Stimulated activated CD4-positive, alpha-beta T cell treated with anti-CD3 and anti-CD28 coated beads, Interleukin-4, amount 100 ng/mL, for 4 hours (primary cell): ENCODE measurements around the gene ACP4.
A peak's percentile ranks its signal among the peaks of the same experiment; 100 is the strongest.

Experiments
- DNase-seq, 2 experiments: peaks; one replicate each; pipeline ENCODE4 v3.0.0-alpha.2; 2020

Gene ACP4

DNA sequence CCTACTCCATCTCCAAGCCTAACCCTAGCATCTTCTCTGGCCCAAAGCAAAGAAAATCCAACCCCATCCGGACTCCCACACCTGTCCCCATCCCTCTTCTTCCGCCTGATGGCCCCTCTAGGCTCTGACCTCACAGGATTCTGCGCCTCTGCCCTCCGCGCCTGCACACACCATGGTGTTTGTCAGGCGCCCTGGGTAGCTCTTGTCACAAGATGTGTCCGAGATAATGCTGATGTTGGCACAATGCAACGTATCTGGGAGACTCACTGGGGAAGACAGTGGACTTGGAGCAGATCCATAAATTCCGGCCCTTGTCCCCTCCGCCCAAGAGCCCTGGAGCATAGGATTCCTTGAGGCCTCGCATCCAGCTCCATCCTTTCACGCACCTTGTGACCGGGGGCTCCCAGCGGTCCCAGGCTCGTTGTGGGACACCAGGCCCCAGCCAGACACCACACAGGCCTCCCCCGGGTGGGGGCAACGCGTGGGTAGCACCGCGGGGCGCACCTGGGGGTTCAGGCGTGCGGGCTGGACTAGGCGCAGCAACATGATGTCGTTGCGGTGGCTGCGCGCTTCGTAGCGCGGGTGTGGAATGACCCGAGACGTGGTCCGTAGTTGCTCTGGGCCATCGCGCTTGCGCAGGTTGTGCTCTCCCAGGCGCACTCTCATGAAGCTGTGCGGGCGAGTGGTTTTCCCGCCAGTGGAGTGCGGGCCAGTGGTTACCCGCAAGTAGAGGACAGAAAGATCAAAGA lies 36.5 kb downstream of the ACP4 start:
- DNase-seq: no peak

DNA sequence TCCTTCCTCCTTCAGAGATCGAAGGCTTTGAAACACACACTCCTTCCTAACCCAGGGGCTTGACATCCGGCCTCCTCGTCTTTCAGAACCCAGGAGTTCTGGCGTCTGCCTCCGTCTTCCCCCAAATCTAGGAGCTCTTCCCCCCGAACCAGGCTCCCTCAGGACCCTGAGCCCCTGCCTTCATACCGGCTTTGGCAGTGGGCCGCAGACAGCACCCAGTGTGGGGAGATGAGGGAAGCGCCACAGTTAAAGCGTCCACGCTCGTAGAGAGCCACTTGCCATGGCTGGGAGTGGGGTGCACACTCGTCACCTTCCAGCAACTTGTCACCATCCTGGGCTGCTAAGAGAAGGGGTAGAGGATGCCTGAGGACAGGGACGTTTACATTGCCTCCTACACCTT lies 37.3 kb downstream of the ACP4 start:
- DNase-seq: no peak

DNA sequence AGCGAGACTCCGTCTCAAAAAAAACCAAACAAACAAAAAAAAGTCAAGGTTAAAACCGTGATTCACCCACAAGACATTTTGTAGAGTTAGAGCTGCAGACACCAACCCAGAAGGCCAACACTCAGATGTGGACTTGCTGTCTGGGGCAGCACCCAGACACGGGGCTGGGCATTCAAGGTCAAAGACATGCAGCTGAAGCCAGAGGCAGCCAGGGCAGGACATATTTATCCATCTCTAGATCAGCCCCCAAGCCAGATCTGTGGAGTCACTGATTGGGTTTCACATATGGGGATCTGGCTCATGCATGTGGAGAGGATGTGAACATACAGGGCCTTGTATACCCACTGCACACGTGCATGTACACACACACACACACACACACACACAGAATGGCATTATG lies 39.6 kb downstream of the ACP4 start:
- DNase-seq: no peak

DNA sequence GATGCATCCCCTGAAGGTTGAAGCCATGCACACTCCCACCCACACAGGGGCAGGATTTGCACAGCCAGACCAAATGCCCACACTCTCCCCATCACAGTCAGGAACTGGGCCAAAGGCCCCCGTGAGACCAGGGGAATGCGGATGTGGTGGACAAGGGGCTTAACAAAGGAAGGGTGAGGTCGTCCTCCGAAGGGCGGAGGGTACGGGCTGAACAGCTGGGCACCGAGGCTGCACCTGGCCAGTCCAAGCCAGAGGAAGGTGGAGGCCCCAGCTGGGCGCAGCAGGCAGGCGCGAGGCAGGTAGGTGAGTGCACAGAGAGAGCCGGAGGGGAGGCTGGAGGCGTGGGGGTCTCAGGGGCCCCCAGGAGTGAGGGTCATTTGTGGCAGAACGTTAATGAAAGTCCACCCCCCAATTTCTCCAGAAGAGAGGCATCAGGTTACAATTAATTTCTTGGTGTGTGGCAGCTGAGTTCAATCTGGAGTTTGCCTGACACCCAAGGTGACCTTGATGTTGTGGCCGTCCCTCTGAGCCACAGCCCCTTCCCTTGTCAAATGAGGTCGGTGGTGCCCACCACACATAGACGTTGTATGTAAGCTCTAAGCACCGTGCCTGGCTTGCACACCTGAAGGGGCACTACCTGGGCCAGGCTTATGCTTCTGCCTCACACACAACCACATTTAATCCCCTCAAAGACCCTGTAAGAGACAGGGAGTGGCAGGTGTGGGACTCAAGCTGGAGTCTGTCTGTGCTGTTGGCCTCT lies 40.2 kb downstream of the ACP4 start:
- no peak for DNase-seq

DNA sequence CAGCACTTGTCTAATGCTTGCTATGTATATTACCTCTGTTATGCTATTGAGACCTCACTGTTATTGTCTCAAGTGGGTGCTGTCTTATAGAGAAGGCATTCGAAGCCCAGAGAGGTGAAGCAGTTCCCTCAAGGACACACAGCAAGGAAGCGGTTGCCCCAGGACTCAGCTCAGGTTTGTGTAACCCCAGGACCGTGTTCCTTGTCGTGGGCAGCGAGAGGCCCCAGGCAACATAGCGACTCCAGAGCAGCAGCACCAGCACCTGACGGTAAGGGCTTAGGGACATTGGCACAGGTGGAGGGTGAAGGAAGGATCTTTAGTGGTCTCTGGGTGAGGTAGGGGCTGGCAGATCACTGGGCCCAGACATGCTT lies 40.8 kb downstream of the ACP4 start:
- no peak for DNase-seq

DNA sequence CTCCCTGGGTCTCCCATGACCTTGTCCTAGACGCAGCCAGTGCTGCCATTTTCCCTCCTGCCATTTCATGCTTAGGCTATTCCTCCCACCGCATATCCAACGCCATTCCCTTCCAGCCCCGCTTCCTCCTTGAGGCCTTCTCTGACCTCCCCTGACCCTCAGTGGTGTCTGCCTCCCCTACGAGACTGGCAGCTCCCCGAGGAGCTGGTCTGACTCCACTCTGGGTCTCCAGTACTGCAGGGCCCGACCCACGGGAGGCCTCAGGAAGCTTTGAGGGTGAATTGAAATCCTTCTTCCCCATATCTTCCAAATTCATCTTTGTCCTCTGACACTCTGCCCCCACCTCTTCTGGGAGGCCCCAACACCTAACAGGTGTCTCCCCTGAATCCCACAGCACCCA lies 42.5 kb downstream of the ACP4 start:
- no peak for DNase-seq

DNA sequence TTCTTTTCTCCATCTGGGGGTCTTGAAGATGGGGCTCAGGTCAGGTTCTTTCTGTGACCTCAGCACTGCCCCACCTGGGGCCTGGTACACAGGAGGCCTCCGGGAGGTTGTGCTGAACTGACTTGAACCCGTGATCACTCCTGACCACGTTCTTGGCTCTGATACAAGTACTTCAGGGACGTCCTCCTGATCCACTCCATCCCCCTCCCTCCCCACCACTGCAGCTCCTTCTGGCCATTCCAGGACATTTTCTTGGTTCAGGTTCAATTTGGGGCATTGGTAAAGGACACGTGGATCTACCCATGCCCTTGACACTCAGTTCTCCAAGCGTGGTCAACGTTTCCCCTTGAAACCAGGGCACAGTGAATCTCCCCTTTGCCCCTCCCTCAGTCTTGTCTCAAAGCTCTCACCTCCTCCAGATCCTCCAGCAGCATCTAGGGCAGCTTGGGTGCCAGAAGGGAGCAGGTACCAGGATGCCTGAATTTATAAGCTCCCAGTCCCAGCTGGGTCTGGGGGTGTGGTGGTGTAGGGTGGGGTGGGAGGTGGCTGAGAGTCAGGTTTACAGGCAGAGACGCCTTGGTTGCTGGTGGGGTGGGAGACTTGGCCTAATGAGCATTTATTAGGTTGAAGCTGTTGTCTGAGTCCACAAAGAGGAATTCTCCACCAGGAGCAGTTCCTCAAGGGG lies 43.0 kb downstream of the ACP4 start, which contains the start of gene KLK15:
Gene KLK15 (minus strand): TSS at position 458 of the 685 bp plus-strand sequence. CDS start 2,082 bp downstream, outside the sequence.
- DNase-seq: no peak

DNA sequence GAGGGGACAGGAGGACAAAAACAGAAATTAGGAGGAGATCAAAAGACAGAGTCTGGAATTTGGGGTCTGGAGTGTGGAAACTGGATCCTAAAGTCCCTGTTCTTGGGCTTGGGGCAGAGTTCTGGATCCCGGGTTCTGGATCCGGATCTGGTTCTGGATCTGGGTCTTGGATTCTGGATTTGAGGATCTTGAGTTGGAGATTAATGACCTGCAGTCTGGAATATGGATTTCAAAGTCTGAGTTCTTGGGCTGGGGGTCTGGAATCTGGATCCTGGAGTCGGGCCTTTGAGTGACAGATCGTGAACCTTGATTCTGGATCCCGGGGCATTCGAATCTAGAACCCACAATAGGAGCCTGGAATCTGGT lies 43.6 kb downstream of the ACP4 start:
- no peak for DNase-seq

DNA sequence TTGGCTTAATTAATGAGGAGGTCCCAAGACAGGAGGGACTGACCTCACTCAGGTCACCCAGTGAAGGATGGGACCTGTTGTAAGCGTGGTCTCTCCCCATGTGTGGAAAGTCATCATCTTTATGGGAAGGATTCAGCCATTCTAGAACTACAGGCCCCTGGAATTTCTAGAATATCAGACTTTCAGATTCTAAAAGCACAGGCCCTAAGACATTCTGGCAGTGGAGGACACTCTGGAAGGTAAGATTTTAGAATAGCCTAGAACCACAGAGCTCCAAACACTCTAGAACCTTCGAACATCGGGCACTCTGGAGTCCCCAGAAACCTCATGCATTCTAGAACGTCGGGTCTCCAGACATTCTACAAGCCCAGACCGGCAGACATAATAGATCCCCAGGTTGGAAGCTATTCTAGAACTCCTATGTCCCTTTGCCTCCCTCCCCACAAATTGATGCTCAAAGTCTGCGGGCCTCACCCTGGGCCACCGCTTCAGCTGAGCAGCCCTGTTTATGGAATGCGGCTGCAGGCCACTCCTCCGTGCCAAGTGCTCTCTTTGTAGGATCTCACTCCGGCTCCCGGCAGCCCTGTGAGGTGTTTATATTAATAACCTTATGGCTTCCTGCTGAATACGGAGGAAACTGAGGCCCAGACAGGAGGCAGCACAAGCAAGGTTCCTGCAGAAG lies 45.0 kb downstream of the ACP4 start:
- DNase-seq: no peak

DNA sequence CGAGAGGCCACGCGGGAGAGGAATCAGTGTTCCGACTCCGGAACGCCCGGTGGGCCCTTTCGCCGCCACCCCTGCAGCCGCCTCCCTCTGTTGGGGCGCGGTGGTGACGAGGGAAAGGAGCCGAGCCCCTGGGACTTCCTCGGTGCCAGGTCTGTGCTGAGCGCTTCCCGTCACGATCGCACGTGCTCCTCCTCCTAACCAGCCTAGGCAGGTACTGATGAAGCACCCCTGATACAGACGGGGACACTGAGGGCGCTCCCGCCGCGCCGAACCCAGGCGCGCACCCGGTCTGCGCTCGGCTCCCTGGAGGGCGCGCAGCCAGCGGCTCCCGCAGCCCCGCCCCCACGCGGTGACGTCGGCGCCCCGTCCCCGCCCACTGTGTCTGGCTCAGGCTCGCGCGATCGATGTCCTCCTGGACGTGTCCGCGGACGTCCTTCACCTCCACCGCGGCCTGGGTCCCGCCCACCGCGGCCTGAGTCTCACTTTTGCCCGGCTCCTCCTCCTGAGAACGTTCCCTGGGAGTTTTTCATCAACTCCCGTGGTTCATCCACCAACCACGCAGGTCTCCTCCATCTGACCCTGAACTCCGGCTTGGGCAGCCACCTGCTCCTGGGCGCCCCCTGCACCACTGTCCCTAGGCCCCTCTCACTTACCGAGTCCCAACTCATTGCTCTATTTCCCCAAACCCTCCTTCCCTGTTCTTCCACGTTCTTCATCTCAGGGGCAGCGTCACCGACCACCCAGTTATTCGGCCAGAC lies 45.7 kb downstream of the ACP4 start:
- DNase-seq: peak; percentile 59 to 77

DNA sequence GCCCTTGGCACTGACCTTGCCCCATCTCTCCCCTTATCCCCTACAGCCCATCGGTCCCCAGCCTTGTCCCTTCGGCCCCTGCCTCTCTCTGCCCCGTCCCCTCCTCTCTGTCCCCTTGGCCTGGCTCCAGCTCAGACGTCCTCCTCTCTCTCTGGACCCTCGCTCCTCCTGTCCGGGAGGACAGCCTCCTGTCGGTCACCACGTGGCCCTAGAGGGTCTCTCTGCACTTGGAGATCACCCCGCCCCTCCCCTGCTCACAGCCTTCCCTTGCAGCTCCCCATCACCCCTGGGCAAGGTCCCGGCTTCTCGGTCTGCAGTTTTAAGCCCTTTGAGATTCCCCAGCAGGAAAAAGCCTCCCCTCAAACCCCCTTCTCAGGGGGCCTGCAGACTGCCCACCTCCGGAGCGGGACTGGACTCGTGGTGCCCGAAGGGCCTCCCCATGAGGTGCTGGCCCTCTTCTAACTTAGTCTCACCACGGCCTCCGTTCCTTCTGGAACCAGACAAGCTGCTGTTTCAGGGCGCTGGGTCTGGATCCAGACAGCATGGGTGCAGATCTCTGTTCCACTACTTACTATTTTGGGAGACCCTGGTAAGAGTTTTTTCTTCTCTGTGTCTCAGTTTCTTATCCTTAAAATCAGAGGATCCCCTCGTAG lies 46.5 kb downstream of the ACP4 start:
- no peak for DNase-seq

DNA sequence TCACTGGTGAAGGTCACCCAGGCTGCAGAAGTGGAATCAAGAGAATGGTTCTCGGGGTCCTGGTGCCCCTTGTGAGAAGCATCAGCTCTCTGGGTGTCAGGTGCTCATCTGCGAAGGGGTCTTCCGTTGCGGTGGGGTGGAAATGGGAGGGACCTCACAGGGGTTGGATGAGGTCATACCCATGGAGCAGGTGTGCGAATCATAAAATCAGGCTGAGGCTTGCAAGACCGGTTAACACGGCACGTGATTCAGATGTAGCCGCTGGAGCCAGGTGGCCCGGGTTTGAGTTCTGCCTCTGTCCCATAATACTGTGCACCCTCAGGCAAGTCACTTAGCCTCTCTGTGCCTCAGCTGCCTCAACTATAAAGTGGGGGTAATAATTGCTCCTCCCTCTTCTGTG lies 47.1 kb downstream of the ACP4 start:
- DNase-seq: no peak

DNA sequence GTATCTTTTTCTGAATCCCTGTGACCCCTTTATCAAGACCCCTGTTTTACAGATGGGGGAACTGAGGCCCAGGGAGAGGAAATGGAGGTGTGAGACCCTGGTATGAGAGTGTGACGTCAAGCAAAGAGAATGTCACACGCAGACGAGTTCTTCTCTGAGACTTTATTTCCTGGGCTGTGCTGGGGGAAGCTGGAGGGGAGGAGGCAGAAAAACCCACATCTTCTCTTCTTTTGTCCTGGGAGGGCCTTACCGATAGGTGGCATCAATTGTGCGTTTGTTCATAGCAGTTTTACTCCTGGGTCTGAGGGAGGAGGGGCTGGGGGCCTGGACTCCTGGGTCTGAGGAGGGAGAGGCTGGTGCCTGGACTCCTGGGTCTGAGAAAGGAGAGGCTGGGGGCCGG lies 48.0 kb downstream of the ACP4 start:
- DNase-seq: no peak

DNA sequence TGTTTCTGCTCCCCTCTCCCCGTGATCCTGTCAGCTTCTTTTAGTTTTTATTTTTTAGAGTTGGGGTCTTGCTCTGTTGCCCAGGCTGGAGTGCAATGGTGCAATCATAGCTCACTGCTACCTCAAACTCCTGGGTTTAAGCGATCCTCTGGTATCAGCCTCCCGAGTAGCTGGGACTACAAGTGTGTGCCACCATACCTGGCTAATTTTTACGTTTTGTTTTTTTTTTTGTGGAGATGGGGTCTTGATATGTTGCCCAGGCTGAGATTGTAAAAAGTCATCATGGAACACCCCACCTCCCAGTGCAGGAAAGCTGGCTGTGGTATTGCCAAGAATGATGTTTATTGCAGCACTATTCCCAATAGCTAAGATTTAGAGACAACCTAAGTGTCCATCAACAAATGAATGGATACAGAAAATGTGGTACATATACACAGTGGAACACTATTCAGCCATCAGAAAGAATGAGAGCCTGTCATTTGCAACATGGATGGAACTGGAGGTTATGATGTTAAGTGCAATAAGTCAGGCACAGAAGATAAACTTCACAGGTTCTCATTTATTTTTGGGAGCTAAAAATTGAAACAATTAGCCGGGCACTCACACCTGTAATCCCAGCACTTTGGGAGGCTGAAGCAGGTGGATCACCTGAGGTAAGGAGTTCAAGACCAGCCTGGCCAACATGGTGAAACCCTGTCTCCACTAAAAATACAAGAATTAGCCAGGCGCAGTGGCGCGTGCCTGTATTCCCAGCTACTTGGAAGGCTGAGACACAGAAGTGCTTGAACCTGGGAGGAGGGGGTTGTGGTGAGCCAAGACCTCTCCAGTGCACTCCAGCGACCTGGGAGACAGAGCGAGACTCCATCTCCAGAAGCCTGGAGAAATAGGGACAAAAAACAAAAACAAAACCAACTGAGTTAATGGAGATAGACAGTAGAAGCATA lies 49.8 kb downstream of the ACP4 start:
- no peak for DNase-seq

DNA sequence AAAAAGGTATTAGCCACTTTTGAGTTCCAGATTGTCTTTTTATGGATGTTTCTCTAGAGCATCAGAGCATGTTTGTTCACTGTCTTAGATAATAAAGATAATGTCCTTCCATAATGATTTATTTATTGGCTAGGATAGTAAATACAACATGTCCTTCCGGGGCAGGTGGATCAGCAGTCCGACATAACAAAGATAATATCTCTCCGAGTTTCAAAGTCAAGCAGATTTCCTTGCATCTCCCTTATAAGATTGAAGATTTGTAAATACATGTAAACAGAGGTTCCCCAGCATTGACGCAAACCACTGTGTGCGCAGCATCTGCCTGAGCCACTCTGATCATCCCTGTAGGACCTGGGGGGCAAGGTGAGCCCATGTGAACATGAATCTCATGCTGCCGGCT lies 51.9 kb downstream of the ACP4 start:
- DNase-seq: no peak

DNA sequence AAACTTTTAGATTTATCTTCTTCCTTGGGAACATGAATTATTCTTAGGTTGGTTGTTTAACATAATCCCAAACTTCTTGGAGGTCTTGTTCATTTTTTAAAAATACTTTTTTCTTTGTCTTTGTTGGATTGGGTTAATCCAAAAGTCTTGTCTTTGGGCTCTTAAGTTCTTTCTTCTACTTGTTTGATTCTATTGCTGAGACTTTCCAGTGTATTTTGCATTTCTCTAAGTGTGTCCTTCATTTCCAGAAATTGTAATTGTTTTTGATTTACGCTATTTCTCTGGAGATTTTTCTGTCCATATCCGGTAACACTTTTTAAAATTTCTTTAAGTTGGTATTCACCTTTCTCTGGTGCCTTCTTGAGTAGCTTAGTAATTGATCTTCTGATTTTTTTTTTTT lies 53.0 kb downstream of the ACP4 start:
- DNase-seq: no peak

DNA sequence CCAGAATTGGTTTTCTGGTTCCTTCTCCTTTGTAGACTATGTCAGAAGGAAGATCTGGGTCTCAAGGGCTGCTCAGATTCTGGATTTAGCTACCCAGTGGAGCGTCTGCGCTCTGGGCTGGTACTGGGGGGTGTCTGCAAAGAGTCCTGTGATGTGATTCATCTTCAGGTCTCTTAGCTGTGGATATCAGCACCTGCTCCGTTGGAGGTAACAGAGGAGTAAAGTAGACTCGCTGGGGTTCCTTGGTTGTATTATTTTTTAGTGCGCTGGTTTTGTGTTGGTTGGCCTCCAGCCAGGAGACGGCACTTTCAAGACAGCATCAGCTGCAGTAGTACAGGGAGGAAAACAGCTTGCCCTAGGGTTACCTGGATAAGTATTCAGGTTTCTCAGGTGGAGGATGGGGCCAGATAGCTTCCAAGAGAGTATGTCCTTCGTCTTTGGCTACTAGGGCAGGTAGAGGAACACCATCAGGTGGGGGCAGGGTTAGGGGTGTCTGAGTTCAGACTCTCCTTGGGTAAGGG lies 53.5 kb downstream of the ACP4 start:
- no peak for DNase-seq

DNA sequence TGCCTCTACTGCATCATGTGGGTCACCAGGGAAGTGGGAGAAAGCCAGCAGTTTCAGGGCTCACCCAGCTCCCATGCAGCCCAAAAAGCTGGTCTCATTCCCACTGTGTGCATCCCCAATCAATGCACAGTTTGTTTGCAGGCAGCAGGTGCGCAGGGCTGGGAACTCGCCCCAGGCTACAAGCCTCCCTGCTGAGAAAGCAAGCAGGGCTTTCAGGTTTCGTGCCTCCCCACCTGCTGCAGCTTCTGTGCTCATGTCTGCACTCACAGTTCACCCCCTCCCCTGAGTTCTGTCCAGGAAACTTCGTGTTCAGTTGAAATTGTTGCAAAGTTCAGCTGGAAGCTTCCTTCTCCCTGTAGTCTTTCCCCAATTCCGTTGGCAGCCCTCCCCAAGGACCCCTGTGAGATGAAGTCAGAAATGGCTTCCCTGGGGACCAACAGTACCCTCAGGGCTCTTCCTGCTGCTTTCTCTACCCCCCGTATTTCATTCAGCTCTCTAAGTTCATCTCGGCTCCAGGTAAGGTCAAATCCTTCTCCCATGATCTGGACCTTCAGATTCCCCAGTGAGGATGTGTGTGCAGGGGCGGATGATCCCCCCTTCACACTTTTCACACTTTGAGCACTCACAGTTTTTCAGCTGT lies 54.2 kb downstream of the ACP4 start:
- no peak for DNase-seq
